Umbilical cord (tissue), 2 donors: ENCODE measurements around the gene PCED1B. TPM values are rescaled to one million over a fixed set of nuclear protein-coding genes. Genes with fewer than 3 reads are reported as not detected.

ENCODE experiments used
- DNase-seq: peaks from one replicate; pipeline ENCODE4 v3.0.0-alpha.2; 2015; ENCODE audit warnings: low spot score
- total RNA-seq: library from RNA; depleted of rRNA; stranded (reverse); fragments of >200 nt; gene quantifications from one replicate; pipeline ENCODE4 v1.2.3, GENCODE V29; 2014; ENCODE audit warnings: low replicate concordance; ENCODE audit not compliant: insufficient read depth

PCED1B gene
- total RNA-seq, 1 donor from 2014 or later, result 6.5 TPM

- no peak for DNase-seq
These were observed 11.5 kb upstream of the PCED1B start for GRCh38 chr12:47067771-47068431.

- no peak for DNase-seq
These were observed 10.9 kb upstream of the PCED1B start for GRCh38 chr12:47068539-47068938.

DNA sequence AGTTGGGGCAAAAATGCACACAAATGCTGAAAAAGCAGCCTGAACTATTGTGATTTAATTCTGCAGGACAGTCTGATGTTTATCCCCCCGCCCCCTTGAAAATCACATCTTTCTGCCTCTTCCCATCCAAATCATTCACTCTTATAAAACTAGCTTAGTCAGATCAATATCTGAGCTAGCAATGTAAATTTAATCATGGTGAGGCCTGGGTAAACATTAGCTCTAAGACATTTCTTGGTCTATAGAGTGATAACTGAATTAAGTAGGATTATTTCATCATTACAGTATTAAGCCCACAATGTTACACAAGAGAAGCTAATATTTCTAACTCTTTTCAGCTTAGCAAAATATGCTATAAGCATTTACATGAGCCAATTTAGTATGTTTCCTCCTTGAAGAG lies 9.1 kb upstream of the PCED1B start:
- DNase-seq, result no peak

- DNase-seq, result no peak
These were observed 8.1 kb upstream of the PCED1B start for GRCh38 chr12:47071241-47071852.

- no peak for DNase-seq
These were observed 5.5 kb upstream of the PCED1B start for GRCh38 chr12:47073951-47074350.

DNA sequence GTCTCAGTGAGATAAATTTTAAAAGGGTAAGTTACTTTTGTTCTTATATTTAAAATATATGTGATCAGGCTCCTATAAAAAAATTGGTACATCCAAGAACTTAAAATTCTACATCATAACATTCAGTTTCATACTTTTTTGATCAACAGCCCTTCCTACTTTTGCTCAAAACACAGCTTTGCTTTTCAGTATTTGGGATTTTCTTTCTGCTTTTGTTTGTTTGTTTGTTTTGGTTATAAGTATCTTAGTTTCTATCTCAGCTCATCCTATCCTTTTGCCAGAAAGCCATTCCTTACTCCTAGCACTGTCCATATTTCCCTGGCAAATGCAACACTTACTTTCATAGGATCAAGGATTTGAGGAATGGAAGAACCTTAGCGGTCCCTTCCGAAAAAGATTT lies 4.7 kb upstream of the PCED1B start:
- DNase-seq, result no peak

- no peak for DNase-seq
These were observed 4.0 kb upstream of the PCED1B start for GRCh38 chr12:47075192-47076084.

DNA sequence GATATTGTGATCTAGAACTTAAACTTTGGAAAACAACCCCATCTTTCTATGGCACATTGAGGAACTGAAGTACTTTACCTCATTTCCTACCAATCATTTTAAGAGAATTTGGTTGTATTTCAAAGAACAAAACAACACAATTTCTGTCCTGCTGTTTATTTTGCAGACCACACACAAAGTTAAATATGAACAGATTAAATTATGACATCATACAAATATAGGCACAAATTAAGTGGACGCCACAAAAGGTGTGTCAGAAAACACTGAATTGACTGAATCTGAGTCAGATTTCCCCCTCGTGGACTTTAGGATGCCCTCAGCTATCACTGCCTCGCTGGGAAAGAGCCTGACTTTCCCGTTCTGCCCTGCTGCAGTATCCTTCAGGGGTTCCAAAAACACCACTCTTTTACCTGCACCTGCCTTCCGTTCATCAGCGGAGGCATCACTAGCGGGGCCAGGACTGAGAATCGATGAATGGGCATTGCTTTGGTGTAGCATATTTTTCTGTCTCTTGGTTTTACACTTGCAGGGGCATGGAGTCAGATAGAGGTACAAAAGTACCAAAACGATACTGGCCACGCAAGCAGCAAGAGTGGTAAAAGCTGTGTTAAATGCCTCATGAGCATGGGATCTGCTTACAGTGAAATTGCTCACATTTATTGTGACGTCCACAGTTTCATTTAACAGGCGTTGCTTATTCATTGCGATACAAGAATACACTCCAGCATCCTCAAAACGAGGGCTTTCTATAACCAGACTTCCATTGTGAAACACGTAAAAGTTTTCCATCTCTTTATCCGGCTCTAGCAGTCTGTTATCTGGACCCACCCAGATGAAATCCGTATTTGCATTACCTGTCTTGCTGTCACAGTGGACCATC lies 2.0 kb upstream of the PCED1B start:
- no peak for DNase-seq

GRCh38 chr12:47078086-47078395 lies 1.4 kb upstream of the PCED1B start:
- DNase-seq, result no peak

DNA sequence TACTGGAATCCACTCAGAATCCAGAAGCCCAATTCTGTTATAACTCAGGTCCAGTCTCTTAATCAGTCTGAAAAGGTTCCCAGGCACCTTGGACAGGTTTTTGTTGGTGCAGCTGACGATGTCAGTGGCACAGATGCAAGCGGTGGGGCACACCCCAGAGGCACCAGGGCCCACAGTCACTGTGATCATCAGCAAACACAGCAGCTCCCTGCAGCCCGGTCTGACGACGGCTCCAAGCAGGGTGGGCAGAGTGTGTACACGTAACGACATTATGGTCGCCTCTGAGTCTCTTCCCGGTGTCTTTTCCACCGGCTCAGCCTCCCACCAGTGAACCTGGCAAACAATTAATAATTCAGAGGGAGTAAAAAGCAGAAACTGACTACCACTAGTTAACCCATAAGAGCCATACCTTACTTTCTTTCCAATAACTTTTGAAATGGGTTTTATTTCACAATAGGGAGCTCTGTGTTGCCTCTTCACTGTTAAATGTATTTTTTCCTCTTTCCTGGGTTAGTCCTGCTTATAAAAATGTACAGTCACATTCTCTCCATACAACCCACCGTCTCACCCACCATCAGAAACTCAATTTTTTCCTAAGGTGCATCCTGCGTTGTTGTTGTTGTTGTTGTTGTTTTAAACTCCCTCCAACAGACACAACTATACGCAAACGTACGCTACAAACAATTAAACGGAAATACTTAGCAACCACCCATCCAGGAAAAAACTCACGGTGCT lies 521 bp upstream of the PCED1B start:
- no peak for DNase-seq

- DNase-seq, result peak; percentile 84
These were observed 732 bp downstream of the PCED1B start for GRCh38 chr12:47079981-47080724.

DNA sequence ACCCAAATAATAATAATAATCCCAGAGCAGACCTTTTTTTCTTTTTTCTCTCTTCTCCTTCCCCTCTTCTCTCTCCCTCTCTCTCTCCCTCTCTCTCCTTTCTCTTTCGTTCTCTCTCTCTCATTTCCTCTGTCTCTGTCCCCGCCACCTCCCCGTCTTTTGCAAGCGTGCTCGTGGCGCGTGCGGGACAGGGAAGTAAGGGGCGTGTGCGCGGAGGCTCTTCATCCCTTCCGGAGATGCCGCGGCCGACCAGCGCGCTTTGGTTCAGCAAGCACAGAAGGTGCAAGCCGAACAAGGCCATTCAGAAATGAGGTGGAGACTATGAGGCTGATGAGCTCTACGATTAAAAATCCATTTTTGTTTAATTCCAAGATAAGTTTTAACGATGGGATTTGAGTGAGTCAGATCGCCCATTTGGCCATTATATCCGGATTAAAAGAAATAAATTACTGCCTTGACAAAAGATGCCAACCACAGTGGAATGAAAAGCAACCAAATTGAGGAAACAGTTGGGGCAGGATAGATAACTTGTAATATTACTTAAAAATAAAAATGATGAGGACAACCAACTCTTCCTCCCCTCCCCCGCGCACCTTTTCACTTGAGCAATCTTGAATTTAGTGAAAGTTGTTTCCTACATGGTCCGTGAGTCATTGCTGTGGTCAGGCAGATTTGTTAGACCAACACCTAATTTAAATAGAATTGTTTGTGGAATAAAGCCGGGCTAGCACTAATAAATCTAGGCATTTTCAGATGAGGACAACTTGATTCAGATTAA lies 1.5 kb downstream of the PCED1B start:
- peak; percentile 66 for DNase-seq

GRCh38 chr12:47082283-47082682 lies 2.9 kb downstream of the PCED1B start:
- DNase-seq, result no peak

GRCh38 chr12:47082796-47083621 lies 3.6 kb downstream of the PCED1B start:
- DNase-seq, result peak; percentile 37

DNA sequence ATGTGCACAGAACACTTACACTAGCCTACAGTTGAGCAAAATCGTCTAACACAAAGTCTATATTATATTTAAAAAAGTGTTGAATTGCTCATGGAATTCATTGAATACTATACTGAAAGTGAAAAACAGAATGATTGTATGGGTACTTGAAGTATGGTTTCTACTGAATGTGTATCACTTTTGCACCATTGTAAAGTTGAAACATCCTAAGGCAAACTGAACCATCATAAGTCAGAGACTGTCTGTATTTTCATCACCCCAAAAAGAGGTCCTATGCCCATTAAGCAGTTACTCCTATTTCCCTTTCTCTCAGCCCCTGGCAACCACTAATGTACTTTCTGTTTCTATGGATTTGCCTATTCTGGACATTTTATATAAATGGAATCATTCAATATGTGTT lies 4.8 kb downstream of the PCED1B start:
- DNase-seq, result no peak

DNA sequence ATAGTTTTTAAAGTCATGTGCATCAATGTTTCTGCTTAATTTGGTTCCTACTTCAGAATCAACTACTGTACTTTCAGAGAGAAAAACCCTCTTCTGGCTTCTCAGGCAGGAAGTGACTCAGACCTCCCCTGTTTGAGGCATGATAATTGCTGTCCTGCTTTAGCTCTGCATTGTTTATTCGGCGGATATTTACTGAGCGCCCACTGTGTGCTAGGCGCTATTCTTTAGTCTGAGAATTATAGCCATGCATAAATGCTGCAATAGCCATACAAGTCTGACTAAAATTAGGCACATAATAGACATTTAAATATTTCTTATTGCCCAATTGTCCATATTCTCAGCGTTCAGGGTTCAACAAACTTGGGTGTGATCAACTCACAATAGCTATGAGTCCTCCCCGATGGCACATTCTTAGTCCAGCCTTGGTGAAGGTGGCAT lies 6.4 kb downstream of the PCED1B start:
- no peak for DNase-seq

GRCh38 chr12:47087088-47087688 lies 7.8 kb downstream of the PCED1B start:
- DNase-seq, result no peak
